Measurements from ENCODE around the gene LCE2C.
"Not testable (repeated sequence)": the region's sequence is repeated elsewhere in the genome, so short reads cannot be mapped to it uniquely, and the experiment has no call there.

LCE2C gene, protein sequence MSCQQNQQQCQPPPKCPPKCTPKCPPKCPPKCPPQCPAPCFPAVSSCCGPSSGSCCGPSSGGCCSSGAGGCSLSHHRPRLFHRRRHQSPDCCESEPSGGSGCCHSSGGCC

DNA sequence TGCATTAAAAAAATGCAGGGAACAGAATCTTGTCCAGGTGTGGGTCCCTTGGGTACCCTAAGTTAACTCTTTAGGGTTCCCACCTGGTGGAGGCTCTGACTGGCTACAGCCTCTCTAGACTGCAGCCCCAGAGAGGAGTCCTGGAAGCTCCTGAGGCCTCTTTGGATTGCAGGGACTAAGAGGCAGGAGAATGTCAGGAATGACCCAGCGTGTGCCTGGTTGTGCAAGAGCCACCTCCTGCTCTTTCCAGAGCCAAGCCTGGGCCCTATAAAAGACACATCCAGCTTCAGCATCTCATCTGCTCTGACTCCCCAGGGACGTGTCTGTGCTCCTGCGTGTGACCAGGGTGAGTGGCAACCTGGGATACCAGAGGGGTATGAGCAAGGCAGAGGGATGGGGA, at the start of gene LCE2C:
Gene LCE2C (plus strand): TSS at position 297 of the 400 bp plus-strand sequence. CDS start 737 bp downstream, outside the sequence.
- H3K9me2 ChIP-seq (replicated peaks; ENCODE audit: insufficient read depth, low read length); H3K4me2 ChIP-seq (ENCODE audit: low read depth, low read length); H3K79me2 ChIP-seq (ENCODE audit: low read length); H3K36me3 ChIP-seq (replicated peaks; ENCODE audit: insufficient read depth, low read length); DNase-seq; H3K4me3 ChIP-seq (ENCODE audit: low read length); H2AFZ ChIP-seq (ENCODE audit: low read length); H3K27ac ChIP-seq (ENCODE audit: low read length); H3K9me3 ChIP-seq (replicated peaks; ENCODE audit: insufficient read depth, low read length); H3K4me1 ChIP-seq (ENCODE audit: low read length); H4K20me1 ChIP-seq (ENCODE audit: insufficient read depth, low read length); H3F3A ChIP-seq (ENCODE audit: insufficient read depth, low read length); H3K9ac ChIP-seq (ENCODE audit: low read length); H3K27me3 ChIP-seq (replicated peaks; ENCODE audit: insufficient read depth, low read length): not testable (repeated sequence)

DNA sequence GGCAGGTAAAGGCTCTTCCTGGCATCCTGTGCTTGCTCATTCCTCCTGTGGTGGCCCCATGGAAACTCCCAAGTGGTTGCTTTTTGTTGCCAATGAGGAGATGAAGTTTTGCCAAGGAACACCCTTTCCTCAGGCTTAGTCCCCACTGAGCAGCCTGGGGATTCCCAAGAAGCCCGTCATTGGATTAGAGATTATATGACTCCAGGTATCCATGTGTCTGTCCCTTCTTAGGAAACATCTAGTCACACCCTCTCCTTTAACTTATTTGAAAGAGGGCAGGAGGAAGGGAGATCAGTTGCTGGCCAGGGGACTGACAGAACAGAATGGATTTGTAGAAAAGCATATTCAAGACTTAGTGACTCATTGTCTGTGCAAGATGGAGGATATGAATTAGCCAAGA, 48.3 kb upstream of the LCE2C start:
- H3F3A ChIP-seq (ENCODE audit: insufficient read depth, low read length): no peaks in the 10 kb centered on the region

DNA sequence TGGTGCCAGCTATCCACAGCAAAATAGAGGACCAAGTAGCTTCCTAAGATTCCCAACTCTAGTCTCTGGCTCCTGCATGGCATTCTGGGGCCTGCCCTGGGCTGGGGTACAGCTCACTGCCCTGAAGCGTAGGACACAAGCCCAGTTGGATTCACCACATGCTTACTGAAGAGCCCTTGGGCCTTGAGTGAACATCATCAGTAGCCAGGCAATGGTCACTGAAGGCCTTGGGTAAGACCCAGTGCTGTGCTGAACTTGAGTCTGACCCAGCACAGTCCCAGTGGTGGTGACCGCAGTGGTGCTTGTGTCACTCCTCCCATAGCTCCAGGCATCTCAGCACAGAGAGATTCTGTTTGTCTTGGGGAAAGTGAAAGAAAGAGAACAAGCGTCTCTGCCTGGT, 44.5 kb upstream of the LCE2C start:
- no peaks in the 10 kb centered on the region for H3K9me3 ChIP-seq (replicated peaks; ENCODE audit: insufficient read depth, low read length)
- H3K79me2 ChIP-seq (ENCODE audit: low read length): no peaks in the 10 kb centered on the region
- H3K4me2 ChIP-seq (ENCODE audit: low read depth, low read length): no peak overlapping the region
- no peaks in the 10 kb centered on the region for H4K20me1 ChIP-seq (ENCODE audit: insufficient read depth, low read length)
- H3K9me2 ChIP-seq (replicated peaks; ENCODE audit: insufficient read depth, low read length): no peaks in the 10 kb centered on the region
- no peak for DNase-seq
- no peak overlapping the region for H3K4me3 ChIP-seq (ENCODE audit: low read length)
- no peak overlapping the region for H3K9ac ChIP-seq (ENCODE audit: low read length)
- H3K27ac ChIP-seq (ENCODE audit: low read length): no peak overlapping the region
- H2AFZ ChIP-seq (ENCODE audit: low read length): no peak overlapping the region
- H3K4me1 ChIP-seq (ENCODE audit: low read length): no peaks in the 10 kb centered on the region
- H3F3A ChIP-seq (ENCODE audit: insufficient read depth, low read length): no peaks in the 10 kb centered on the region
- H3K27me3 ChIP-seq (replicated peaks; ENCODE audit: insufficient read depth, low read length): no peaks in the 10 kb centered on the region
- TF ChIP-seq EZH2 (optimal IDR thresholded peaks at IDR 0.05; ENCODE audit: low read depth, low read length): no peak
- TF ChIP-seq, protein P1, sequence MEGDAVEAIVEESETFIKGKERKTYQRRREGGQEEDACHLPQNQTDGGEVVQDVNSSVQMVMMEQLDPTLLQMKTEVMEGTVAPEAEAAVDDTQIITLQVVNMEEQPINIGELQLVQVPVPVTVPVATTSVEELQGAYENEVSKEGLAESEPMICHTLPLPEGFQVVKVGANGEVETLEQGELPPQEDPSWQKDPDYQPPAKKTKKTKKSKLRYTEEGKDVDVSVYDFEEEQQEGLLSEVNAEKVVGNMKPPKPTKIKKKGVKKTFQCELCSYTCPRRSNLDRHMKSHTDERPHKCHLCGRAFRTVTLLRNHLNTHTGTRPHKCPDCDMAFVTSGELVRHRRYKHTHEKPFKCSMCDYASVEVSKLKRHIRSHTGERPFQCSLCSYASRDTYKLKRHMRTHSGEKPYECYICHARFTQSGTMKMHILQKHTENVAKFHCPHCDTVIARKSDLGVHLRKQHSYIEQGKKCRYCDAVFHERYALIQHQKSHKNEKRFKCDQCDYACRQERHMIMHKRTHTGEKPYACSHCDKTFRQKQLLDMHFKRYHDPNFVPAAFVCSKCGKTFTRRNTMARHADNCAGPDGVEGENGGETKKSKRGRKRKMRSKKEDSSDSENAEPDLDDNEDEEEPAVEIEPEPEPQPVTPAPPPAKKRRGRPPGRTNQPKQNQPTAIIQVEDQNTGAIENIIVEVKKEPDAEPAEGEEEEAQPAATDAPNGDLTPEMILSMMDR (IDR thresholded peaks at IDR 0.05; ENCODE audit: low read length): no peak
- TF ChIP-seq EZH2phosphoT487 (IDR thresholded peaks at IDR 0.05; ENCODE audit: low read length): no peak
- no peaks in the 10 kb centered on the region for H3K36me3 ChIP-seq (replicated peaks; ENCODE audit: insufficient read depth, low read length)

More for the DNA sequence above, 48.3 kb upstream of the LCE2C start:
- Histone ChIP-seq H3K4me3 (ENCODE audit: low read length) (no peak overlapping the region), H3K27me3 (replicated peaks; ENCODE audit: insufficient read depth, low read length) (no peaks in the 10 kb centered on the region), H2AFZ (ENCODE audit: low read length) (no peak overlapping the region), H3K4me1 (ENCODE audit: low read length) (no peaks in the 10 kb centered on the region), H3K79me2 (ENCODE audit: low read length) (no peaks in the 10 kb centered on the region), H3K4me2 (ENCODE audit: low read depth, low read length) (no peak overlapping the region), H3K9me2 (replicated peaks; ENCODE audit: insufficient read depth, low read length) (no peaks in the 10 kb centered on the region), H3K9me3 (replicated peaks; ENCODE audit: insufficient read depth, low read length) (no peaks in the 10 kb centered on the region), H4K20me1 (ENCODE audit: insufficient read depth, low read length) (no peaks in the 10 kb centered on the region), H3K36me3 (replicated peaks; ENCODE audit: insufficient read depth, low read length) (no peaks in the 10 kb centered on the region), H3K9ac (ENCODE audit: low read length) (no peak overlapping the region), H3K27ac (ENCODE audit: low read length) (no peak overlapping the region)
- TF ChIP-seq EZH2phosphoT487 (IDR thresholded peaks at IDR 0.05; ENCODE audit: low read length) (no peak), EZH2 (optimal IDR thresholded peaks at IDR 0.05; ENCODE audit: low read depth, low read length) (no peak)
- TF ChIP-seq, protein P1 (IDR thresholded peaks at IDR 0.05; ENCODE audit: low read length): no peak
- no peak for DNase-seq

DNA sequence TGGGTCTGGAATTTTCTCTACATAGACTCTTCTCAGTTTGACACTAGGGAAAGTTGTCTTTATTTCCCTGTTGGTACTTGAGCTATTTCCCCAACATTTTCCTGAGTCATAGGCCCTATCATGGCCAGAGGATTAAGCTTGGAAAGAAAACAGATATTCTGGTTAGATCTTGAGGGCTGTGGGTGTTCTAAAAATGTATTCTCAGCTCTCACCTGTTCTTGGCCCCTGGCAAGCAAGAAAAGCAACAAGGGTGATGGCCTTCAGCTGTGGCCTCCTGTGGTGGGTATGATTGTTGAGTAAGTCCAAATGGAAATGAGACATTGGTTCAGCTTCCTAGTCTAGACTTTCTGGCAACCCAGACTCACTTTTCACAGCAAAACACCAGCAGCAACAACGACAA, 34.7 kb upstream of the LCE2C start:
- Histone ChIP-seq H3K4me3 (ENCODE audit: low read length) (no peak overlapping the region), H3K27me3 (replicated peaks; ENCODE audit: insufficient read depth, low read length) (no peaks in the 10 kb centered on the region), H3K9me2 (replicated peaks; ENCODE audit: insufficient read depth, low read length) (no peaks in the 10 kb centered on the region), H3K36me3 (replicated peaks; ENCODE audit: insufficient read depth, low read length) (no peaks in the 10 kb centered on the region), H4K20me1 (ENCODE audit: insufficient read depth, low read length) (no peaks in the 10 kb centered on the region), H3F3A (ENCODE audit: insufficient read depth, low read length) (no peaks in the 10 kb centered on the region), H3K27ac (ENCODE audit: low read length) (no peak overlapping the region), H3K4me1 (ENCODE audit: low read length) (no peaks in the 10 kb centered on the region), H3K79me2 (ENCODE audit: low read length) (no peaks in the 10 kb centered on the region), H2AFZ (ENCODE audit: low read length) (no peak overlapping the region), H3K9me3 (replicated peaks; ENCODE audit: insufficient read depth, low read length) (no peaks in the 10 kb centered on the region), H3K9ac (ENCODE audit: low read length) (no peak overlapping the region), H3K4me2 (ENCODE audit: low read depth, low read length) (no peak overlapping the region)
- no peak for DNase-seq
- TF ChIP-seq EZH2 (optimal IDR thresholded peaks at IDR 0.05; ENCODE audit: low read depth, low read length) (no peak), EZH2phosphoT487 (IDR thresholded peaks at IDR 0.05; ENCODE audit: low read length) (no peak)
- TF ChIP-seq, protein P1 (IDR thresholded peaks at IDR 0.05; ENCODE audit: low read length): no peak

All from MM.1S (cell line).